Transverse colon (tissue), 4 donors: ENCODE data around the gene CIDEA. TPM values are rescaled to one million over a fixed set of nuclear protein-coding genes. Genes with fewer than 3 reads are reported as not detected.

ENCODE experiments used
- DNase-seq: peaks from one replicate; pipeline ENCODE4 v3.0.0-alpha.2; 2019
- H3K27ac ChIP-seq, 4 donors: fragments of 200-600 bp; sonication (generic); 2 replicates each; pipeline ENCODE4 v1.5.1; 2016 to 2018; ENCODE audit warnings: inconsistent platforms in 4 of 4
- H3K27me3 ChIP-seq: fragments of 200-600 bp; sonication (generic); 2 replicates; pipeline ENCODE4 v1.5.1; 2017; ENCODE audit warnings: inconsistent platforms
- H3K36me3 ChIP-seq, 4 donors: fragments of 200-600 bp; sonication (generic); 2 replicates each; pipeline ENCODE4 v1.5.1; 2017 to 2019; ENCODE audit warnings: inconsistent platforms in 4 of 4
- H3K4me1 ChIP-seq, 4 donors: fragments of 200-600 bp; sonication (generic); 2 replicates each; pipeline ENCODE4 v1.5.1; 2017 to 2020; ENCODE audit warnings: inconsistent platforms in 4 of 4
- H3K4me3 ChIP-seq, 4 donors: fragments of 200-600 bp; sonication (generic); 1 replicate in 1 of 4; 2 replicates in 3 of 4; pipeline versions ENCODE4 v1.5.1 to v1.6.1; 2017 to 2019; ENCODE audit warnings: inconsistent platforms in 4 of 4
- H3K9me3 ChIP-seq, 2 donors: fragments of 200-600 bp; sonication (generic); 2 replicates each; pipeline ENCODE4 v1.5.1; 2017 to 2019; ENCODE audit warnings: inconsistent platforms in 2 of 2
- EP300 ChIP-seq: sonication (generic); formaldehyde crosslinking; IDR thresholded peaks from one replicate; pipeline ENCODE4 v1.6.1; 2017; ENCODE audit warnings: antibody characterized with exemption, low read depth
- POLR2A ChIP-seq: fragments of 450-650 bp; IDR thresholded peaks from one replicate; pipeline ENCODE4 v1.6.1; 2016; ENCODE audit warnings: antibody characterized with exemption, mild to moderate bottlenecking, moderate library complexity
- POLR2AphosphoS5 ChIP-seq, 3 donors: sonication (generic); formaldehyde crosslinking; IDR thresholded peaks; one replicate each; pipeline ENCODE4 v1.6.1; 2016; ENCODE audit warnings: antibody characterized with exemption in 3 of 3
- WGBS, 2 donors: methylation state at CpG; one replicate each; pipeline ENCODE4 v1.1.5; 2018; ENCODE audit warnings: low coverage in 1 of 2; 5-methylcytosine and 5-hydroxymethylcytosine counted together
- in situ Hi-C, 4 donors: fragments of 200-750 bp; cut with MboI; loops; one replicate each; pipeline versions ENCODE4 v1.15.0 to v1.15.1; 2017; ENCODE audit warnings: low sequenced_read_pairs in 3 of 4, low pct_ligation_motif_present in 1 of 4, low pct_unique_long_range_greater_than_20kb in 1 of 4
- intact Hi-C: fragments of 100-400 bp; cut with DNase I; formaldehyde crosslinking; loops from one replicate; pipeline ENCODE4 v1.15.1; 2023; ENCODE audit warnings: low total_unique reads
- total RNA-seq, 4 donors: library from RNA; depleted of rRNA; stranded (reverse); fragments of >200 nt; gene quantifications; one replicate each; pipeline ENCODE4 v1.1.0, GENCODE V29; 2016
- TF ChIP-seq, protein P1 (sequence below), 5 experiments: fragments of 200-600 bp in 3 of 5; fragments of 450-650 bp in 2 of 5; sonication (generic) in 3 of 5; IDR thresholded peaks; 1 replicate in 2 of 5; 2 replicates in 3 of 5; pipeline ENCODE4 v1.5.1; 2016 to 2017; ENCODE audit warnings: antibody characterized with exemption in 5 of 5, inconsistent platforms in 3 of 5, mild to moderate bottlenecking in 2 of 5, moderate library complexity in 1 of 5

Gene CIDEA
- total RNA-seq, 4 donors from 2014 or later = 0.68 to 3.8 (median 3.7) TPM; not detected in 1

DNA sequence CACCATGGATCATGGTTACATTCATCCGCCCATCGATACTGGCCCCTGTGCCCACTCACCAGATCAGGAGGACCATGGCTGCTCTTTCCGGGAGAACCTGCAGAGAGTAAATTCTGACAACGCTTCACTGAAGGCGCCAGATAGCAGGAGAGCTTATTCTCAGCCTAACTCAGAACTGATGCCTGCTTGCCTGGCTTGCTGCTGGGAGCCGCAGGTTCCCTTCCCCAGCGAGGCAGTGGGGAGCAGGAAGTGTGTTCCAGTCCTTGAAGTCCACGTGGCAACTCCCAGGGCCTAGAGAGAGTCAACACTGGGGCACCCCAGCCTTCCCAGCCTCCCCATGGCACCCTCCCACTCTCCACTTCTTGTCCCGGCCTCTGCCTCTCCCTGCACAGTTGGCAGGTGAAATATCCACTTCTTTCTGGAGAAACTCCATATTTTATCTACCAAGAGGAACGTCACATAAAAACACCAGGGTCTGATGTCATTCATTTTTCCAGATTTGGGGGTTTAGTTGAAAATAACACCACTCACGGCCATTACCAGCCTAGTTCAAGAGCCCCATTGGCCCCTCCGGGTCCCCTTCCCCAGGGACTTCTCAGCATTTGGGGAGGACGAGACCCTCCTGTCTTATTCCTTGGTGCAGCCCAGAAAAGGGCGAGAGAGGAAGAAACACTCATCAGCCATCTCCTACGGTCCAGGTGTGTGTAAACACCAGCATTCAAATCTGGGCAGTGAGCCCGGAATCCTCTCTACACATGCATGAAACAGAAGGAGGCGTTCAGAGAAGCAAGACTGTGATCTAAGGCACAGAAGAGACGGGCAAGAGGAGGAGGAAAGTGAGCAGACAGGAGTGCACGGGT, 50.4 kb downstream of the CIDEA start:
- Histone ChIP-seq H3K27me3 (peaks cover 48% of the 10 kb centered on the region), H3K36me3 (no peaks in the 10 kb centered on the region), H3K4me1 (peaks cover 0 to 34% (median 10%) of the 10 kb centered on the region in 4 donors), H3K9me3 (no peaks in the 10 kb centered on the region), H3K4me3 (no peak overlapping the region), H3K27ac (no peak overlapping the region)
- peak; percentile 35 for DNase-seq
- TF ChIP-seq POLR2AphosphoS5 (IDR thresholded peaks at IDR 0.05) (no peak), EP300 (no peak), POLR2A (no peak)
- TF ChIP-seq, protein P1, sequence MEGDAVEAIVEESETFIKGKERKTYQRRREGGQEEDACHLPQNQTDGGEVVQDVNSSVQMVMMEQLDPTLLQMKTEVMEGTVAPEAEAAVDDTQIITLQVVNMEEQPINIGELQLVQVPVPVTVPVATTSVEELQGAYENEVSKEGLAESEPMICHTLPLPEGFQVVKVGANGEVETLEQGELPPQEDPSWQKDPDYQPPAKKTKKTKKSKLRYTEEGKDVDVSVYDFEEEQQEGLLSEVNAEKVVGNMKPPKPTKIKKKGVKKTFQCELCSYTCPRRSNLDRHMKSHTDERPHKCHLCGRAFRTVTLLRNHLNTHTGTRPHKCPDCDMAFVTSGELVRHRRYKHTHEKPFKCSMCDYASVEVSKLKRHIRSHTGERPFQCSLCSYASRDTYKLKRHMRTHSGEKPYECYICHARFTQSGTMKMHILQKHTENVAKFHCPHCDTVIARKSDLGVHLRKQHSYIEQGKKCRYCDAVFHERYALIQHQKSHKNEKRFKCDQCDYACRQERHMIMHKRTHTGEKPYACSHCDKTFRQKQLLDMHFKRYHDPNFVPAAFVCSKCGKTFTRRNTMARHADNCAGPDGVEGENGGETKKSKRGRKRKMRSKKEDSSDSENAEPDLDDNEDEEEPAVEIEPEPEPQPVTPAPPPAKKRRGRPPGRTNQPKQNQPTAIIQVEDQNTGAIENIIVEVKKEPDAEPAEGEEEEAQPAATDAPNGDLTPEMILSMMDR (IDR thresholded peaks at IDR 0.05) = no peak
- in situ Hi-C loops = no loop called here
- intact Hi-C loops = no loop called here
- WGBS, 2 donors = 47 to 53% methylated on average over 4 to 19 of the region's 19 CpGs

DNA sequence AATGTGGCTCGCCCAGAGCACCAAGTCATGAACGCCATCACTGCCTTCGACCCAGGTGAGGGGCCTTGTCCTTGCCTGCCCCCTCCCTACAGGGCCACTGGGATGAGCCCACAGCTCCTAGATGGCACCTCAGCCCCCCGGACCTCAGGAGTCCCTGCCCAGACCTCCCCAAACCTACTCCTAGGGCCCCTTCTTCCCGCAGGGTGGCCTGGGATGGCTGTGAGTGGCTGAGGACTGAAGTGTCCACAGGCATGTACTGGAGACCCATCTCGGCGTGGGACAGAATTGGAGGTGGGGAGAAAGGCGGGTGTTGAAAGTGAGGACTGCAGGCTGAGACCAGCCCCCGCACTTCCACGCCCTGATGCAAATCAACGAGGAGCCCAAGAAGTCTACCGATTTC, 51.0 kb downstream of the CIDEA start:
- H3K27ac ChIP-seq = no peak overlapping the region
- WGBS, 2 donors = 64 to 70% methylated on average over 4 to 12 of the region's 12 CpGs

DNA sequence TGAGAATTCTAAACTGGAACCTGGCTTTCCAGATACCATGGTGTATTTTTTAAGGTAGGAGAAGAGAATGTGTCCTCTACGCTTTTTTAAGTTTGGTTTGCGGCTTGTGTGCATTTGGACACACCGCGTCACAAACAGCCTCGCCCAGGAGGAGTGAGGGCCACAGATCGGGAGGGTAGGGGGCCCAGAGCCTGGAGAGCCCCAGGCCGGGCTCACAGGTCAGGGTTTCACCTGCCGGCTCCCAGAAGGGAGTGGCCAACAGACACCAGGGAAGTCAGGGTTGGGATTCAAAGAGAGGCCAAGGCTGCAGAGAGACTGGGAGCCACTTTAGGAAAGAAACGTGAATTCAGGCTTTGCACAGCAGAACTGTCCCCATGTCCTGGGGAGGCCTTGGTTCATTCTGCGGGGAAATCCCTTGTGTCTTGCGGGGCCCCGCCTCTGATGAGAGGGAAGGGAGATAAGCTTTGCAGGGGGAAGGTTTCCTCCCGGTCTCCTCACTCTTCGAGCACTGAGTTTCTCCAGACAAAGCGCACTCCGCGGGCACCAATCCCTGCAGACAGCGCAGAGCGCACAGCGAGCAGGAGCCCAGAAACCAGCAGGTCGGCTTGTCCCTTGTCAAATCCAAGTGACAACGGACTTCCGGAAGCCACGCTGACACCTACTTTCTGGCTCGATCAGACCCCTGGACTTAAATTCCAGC, 51.9 kb downstream of the CIDEA start:
- H3K36me3 ChIP-seq = no peaks in the 10 kb centered on the region
- peak overlapping the region in 3 of 4 donors; percentile 93 to 99 (median 95) for H3K27ac ChIP-seq
- no peak overlapping the region for H3K4me3 ChIP-seq
- intact Hi-C loops = loop anchor here (2.0 kb wide), 1 partner anchor 27 kb away; no protein-coding TSS in a partner anchor
- DNase-seq = no peak
- in situ Hi-C loops = no loop called here
- H3K27me3 ChIP-seq = peaks cover 52% of the 10 kb centered on the region
- peaks cover 0 to 39% (median 12%) of the 10 kb centered on the region in 4 donors for H3K4me1 ChIP-seq
- no peaks in the 10 kb centered on the region for H3K9me3 ChIP-seq
- 29 to 55% methylated on average over 4 to 25 of the region's 25 CpGs for WGBS, 2 donors
- no peak for TF ChIP-seq EP300
- no peak for TF ChIP-seq POLR2AphosphoS5 (IDR thresholded peaks at IDR 0.05)
- TF ChIP-seq POLR2A = no peak
- TF ChIP-seq, protein P1 (IDR thresholded peaks at IDR 0.05) = no peak

More for the DNA sequence above, 51.0 kb downstream of the CIDEA start:
- TF ChIP-seq EP300 (no peak), POLR2A (no peak), POLR2AphosphoS5 (IDR thresholded peaks at IDR 0.05) (no peak)
- TF ChIP-seq, protein P1 (IDR thresholded peaks at IDR 0.05) = no peak
- no peak for DNase-seq
- Histone ChIP-seq H3K36me3 (no peaks in the 10 kb centered on the region), H3K4me3 (no peak overlapping the region), H3K9me3 (no peaks in the 10 kb centered on the region), H3K27me3 (peaks cover 52% of the 10 kb centered on the region), H3K4me1 (peaks cover 0 to 39% (median 10%) of the 10 kb centered on the region in 4 donors)
- in situ Hi-C loops (no loop called here), intact Hi-C loops (no loop called here)
